Heart left ventricle (tissue), 16 donors: ENCODE results near the gene LTV1. TPM values are rescaled to one million over a fixed set of nuclear protein-coding genes. Genes with fewer than 3 reads are reported as not detected.

Experiments used
- ATAC-seq, 4 donors: fragments of 200-7000 bp; cut with Tn5 transposase; one replicate each; pipeline ENCODE4 v1.9.1; 2020 to 2022; ENCODE audit warnings: moderate library complexity in 4 of 4, mild to moderate bottlenecking in 3 of 4, moderate number of reproducible peaks in 1 of 4
- DNase-seq, 5 donors: peaks; one replicate each; pipeline ENCODE4 v3.0.0-alpha.2; 2020
- H3K27ac ChIP-seq, 12 donors: fragments of 200-600 bp; sonication (generic) in 4 of 12; one replicate each; pipeline versions ENCODE4 v1.5.0 to v1.8.0; 2016 to 2022; ENCODE audit warnings: mild to moderate bottlenecking in 2 of 12
- H3K27me3 ChIP-seq, 9 donors: fragments of 200-600 bp; sonication (generic) in 2 of 9; one replicate each; pipeline versions ENCODE4 v1.5.1 to v1.8.0; 2016 to 2022; ENCODE audit warnings: mild to moderate bottlenecking in 3 of 9
- H3K36me3 ChIP-seq, 9 donors: fragments of 200-600 bp; sonication (generic) in 2 of 9; one replicate each; pipeline versions ENCODE4 v1.5.0 to v1.8.0; 2018 to 2022; ENCODE audit warnings: mild to moderate bottlenecking in 2 of 9
- H3K4me1 ChIP-seq, 12 donors: fragments of 200-600 bp; sonication (generic) in 4 of 12; one replicate each; pipeline versions ENCODE4 v1.5.0 to v1.8.0; 2016 to 2022; ENCODE audit warnings: mild to moderate bottlenecking in 3 of 12
- H3K4me3 ChIP-seq, 12 donors: fragments of 200-600 bp; sonication (generic) in 4 of 12; one replicate each; pipeline versions ENCODE4 v1.5.0 to v1.8.0; 2017 to 2022; ENCODE audit warnings: mild to moderate bottlenecking in 9 of 12, moderate library complexity in 4 of 12
- H3K9me3 ChIP-seq, 12 donors: fragments of 200-600 bp; sonication (generic) in 4 of 12; one replicate each; pipeline versions ENCODE4 v1.5.0 to v1.8.0; 2016 to 2022; ENCODE audit warnings: mild to moderate bottlenecking in 1 of 12
- CTCF ChIP-seq, 12 donors: fragments of 200-600 bp; sonication (generic) in 4 of 12; IDR thresholded peaks; one replicate each; pipeline versions ENCODE4 v1.5.0 to v1.8.0; 2018 to 2022; ENCODE audit warnings: antibody characterized with exemption in 12 of 12, mild to moderate bottlenecking in 5 of 12
- POLR2A ChIP-seq, 2 donors: fragments of 450-650 bp; IDR thresholded peaks; one replicate each; pipeline ENCODE4 v1.6.1; 2017; ENCODE audit warnings: antibody characterized with exemption in 2 of 2, mild to moderate bottlenecking in 2 of 2, moderate library complexity in 2 of 2
- WGBS, 4 donors: extraction: QIAGEN DNeasy Blood & Tissue Kit in 2 of 4; methylation state at CpG; one replicate each; pipeline versions ENCODE4 v1.1.5 to v1.1.7; 2013 to 2018; 5-methylcytosine and 5-hydroxymethylcytosine counted together
- intact Hi-C, 10 donors: fragments of 100-400 bp; cut with DNase I; formaldehyde crosslinking; loops; one replicate each; pipeline versions ENCODE4 v1.11.1 to v1.14.2; 2022
- polyA plus RNA-seq, 2 donors: library from polyadenylated mRNA; stranded (reverse); fragments of 200-250 nt; gene quantifications; one replicate each; pipeline ENCODE4 v1.2.3, GENCODE V29; 2013
- total RNA-seq, 9 donors: library from RNA; depleted of rRNA in 2 of 9; stranded (reverse); fragments of >200 nt in 2 of 9; fragmentation: NEBNext Ultra II Directional in 3 of 9; extraction: Animal tissue kit (Norgen Biotek cat#: 25700) in 3 of 9; gene quantifications; one replicate each; pipeline versions ENCODE4 v1.1.0 to v1.2.4, GENCODE V29; 2016 to 2023
- donor health status: ischemic (EF 13 %, LVEDD 7.1; RV severe dilation, severe dysfunction).
- donor health status: healthy with polysubstance abuse.
- donor health status: DM: no; HTN: yes; CAD: no.
- donor health status: DM: no; HTN: no; CAD: no.
- donor health status: ischemic (EF 25% LVEDD 6.9; RV normal size, moderate dysfunction).
- donor health status: ischemic (EF 25% LVEDD 5.7; RV mildly dilated, moderate dysfunction).
- donor health status: healthy.
- donor health status: DM: yes; HTN: yes; CAD: no.
- donor health status: ischemic (EF 35%, LVEDD 5.7; RV mildly dilated, moderate dysfunction).
- donor health status: nonischemic (EF 11% LVEDD 7.7; RV severe dilation, severe dysfunction).
- donor health status: DM: yes; HTN: yes; CAD: no.
- donor health status: PGD.
- donor health status: ischemic (EF 29% LVEDD 5.4; RV normal size, mild dysfunction).
- donor health status: nonischemic (EF 23%, LVEDD 6.1; RV moderate dilation, normal function).

Gene LTV1
- total and polyA plus RNA-seq, 11 donors: 9.8 to 28.9 (median 12.9) TPM

- peaks cover 0 to 37% (median 9%) of the 10 kb centered on the region in 12 donors for H3K9me3 ChIP-seq
- H3K4me1 ChIP-seq: no peaks in the 10 kb centered on the region
- no peaks in the 10 kb centered on the region for H3K27me3 ChIP-seq
- ATAC-seq (no peak), DNase-seq (no peak)
- TF ChIP-seq POLR2A (IDR thresholded peaks at IDR 0.05) (no peak), CTCF (IDR thresholded peaks at IDR 0.05) (no peak)
- H3K27ac ChIP-seq: no peak overlapping the region
- intact Hi-C loops: no loop called here
- H3K4me3 ChIP-seq: no peak overlapping the region
- H3K36me3 ChIP-seq: peaks cover 16 to 94% (median 86%) of the 10 kb centered on the region in 9 donors
- WGBS, 4 donors: 95 to 98% (median 98%) methylated on average over 5 of the region's 5 CpGs
Measured at GRCh38 chr6:143857651-143858050, 14.5 kb downstream of the LTV1 start.

- no peak for ATAC-seq
- peaks cover 16 to 100% (median 97%) of the 10 kb centered on the region in 9 donors for H3K36me3 ChIP-seq
- intact Hi-C loops: no loop called here
Measured at GRCh38 chr6:143859891-143860660, 16.9 kb downstream of the LTV1 start.

GRCh38 chr6:143863771-143864170 lies 20.6 kb downstream of the LTV1 start:
- no peaks in the 10 kb centered on the region for H3K27me3 ChIP-seq
- TF ChIP-seq CTCF (IDR thresholded peaks at IDR 0.05) (no peak), POLR2A (IDR thresholded peaks at IDR 0.05) (no peak)
- H3K27ac ChIP-seq: no peak overlapping the region
- intact Hi-C loops: no loop called here
- H3K36me3 ChIP-seq: peaks cover 5 to 74% (median 74%) of the 10 kb centered on the region in 9 donors
- peaks cover 0 to 7% (median 0%) of the 10 kb centered on the region in 12 donors for H3K9me3 ChIP-seq
- ATAC-seq (no peak), DNase-seq (no peak)
- no peaks in the 10 kb centered on the region for H3K4me1 ChIP-seq
- WGBS, 4 donors: 90 to 95% (median 93%) methylated on average over 2 of the region's 2 CpGs
- H3K4me3 ChIP-seq: no peak overlapping the region

More at GRCh38 chr6:143859891-143860660, 16.9 kb downstream of the LTV1 start:
- Histone ChIP-seq H3K4me3 (no peak overlapping the region), H3K27ac (no peak overlapping the region), H3K4me1 (no peaks in the 10 kb centered on the region), H3K27me3 (no peaks in the 10 kb centered on the region), H3K9me3 (peaks cover 0 to 20% (median 4%) of the 10 kb centered on the region in 12 donors)
- DNase-seq: no peak
- no peak for TF ChIP-seq CTCF (IDR thresholded peaks at IDR 0.05)
- TF ChIP-seq POLR2A (IDR thresholded peaks at IDR 0.05): no peak
- 95 to 98% (median 95%) methylated on average over 3 of the region's 3 CpGs for WGBS, 4 donors

GRCh38 chr6:143864234-143864633 lies 21.1 kb downstream of the LTV1 start, which contains the start of gene ZC2HC1B:
ZC2HC1B (plus strand) TSS chr6:143864474; CDS start chr6:143864540, 66 bp downstream.
- H3K27me3 ChIP-seq: no peaks in the 10 kb centered on the region
- intact Hi-C loops: no loop called here
- H3K4me1 ChIP-seq: no peaks in the 10 kb centered on the region
- TF ChIP-seq CTCF (IDR thresholded peaks at IDR 0.05) (no peak), POLR2A (IDR thresholded peaks at IDR 0.05) (no peak)
- ATAC-seq: no peak
- peaks cover 5 to 70% (median 69%) of the 10 kb centered on the region in 9 donors for H3K36me3 ChIP-seq
- no peak within 1 kb of the TSS for H3K4me3 ChIP-seq
- WGBS, 4 donors: 90 to 94% (median 93%) methylated on average over 1 of the region's 1 CpG
- no peak for DNase-seq
- H3K9me3 ChIP-seq: peaks cover 0 to 7% (median 0%) of the 10 kb centered on the region in 12 donors
- H3K27ac ChIP-seq: no peak within 1 kb of the TSS
